Measurements from ENCODE around the gene FYTTD1.

DNA sequence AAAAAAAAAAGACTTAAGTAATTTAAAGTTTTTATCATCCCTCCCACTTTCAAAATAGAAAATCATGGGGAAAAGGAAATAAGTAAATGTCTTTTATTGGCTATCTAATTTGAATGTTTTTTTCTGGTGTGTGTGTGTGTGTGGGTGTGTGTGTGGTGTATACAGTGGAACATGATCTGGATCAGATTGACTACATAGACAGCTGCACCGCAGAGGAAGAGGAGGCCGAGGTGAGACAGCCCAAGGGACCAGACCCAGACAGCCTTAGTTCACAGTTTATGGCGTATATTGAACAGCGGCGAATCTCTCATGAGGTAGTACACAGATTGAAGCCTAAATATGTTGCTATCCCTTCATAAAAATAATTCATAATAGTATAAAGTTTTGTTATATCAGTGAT is 85.8 kb downstream of the FYTTD1 start:
- TF ChIP-seq, protein P1, sequence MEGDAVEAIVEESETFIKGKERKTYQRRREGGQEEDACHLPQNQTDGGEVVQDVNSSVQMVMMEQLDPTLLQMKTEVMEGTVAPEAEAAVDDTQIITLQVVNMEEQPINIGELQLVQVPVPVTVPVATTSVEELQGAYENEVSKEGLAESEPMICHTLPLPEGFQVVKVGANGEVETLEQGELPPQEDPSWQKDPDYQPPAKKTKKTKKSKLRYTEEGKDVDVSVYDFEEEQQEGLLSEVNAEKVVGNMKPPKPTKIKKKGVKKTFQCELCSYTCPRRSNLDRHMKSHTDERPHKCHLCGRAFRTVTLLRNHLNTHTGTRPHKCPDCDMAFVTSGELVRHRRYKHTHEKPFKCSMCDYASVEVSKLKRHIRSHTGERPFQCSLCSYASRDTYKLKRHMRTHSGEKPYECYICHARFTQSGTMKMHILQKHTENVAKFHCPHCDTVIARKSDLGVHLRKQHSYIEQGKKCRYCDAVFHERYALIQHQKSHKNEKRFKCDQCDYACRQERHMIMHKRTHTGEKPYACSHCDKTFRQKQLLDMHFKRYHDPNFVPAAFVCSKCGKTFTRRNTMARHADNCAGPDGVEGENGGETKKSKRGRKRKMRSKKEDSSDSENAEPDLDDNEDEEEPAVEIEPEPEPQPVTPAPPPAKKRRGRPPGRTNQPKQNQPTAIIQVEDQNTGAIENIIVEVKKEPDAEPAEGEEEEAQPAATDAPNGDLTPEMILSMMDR (IDR thresholded peaks at IDR 0.05; ENCODE audit: borderline replicate concordance, extremely low read depth, low read length, poor library complexity, severe bottlenecking), result no peak
- no peak for TF ChIP-seq EZH2 (IDR thresholded peaks at IDR 0.05; ENCODE audit: borderline replicate concordance, low read depth, low read length, severe bottlenecking)
